Adrenal gland (tissue), 5 donors: Measurements from ENCODE around the gene MRPL57.
"Not testable (repeated sequence)": the region's sequence is repeated elsewhere in the genome, so short reads cannot be mapped to it uniquely, and the experiment has no call there.

Source experiments
- POLR2A ChIP-seq, 2 donors: fragments of 450-650 bp; IDR thresholded peaks; one replicate each; pipeline ENCODE4 v1.6.1; 2017; ENCODE audit warnings: antibody characterized with exemption in 2 of 2, mild to moderate bottlenecking in 2 of 2, moderate library complexity in 1 of 2
- TF ChIP-seq, protein P1 (sequence below), 6 experiments: fragments of 450-650 bp in 4 of 6; fragments of 200-600 bp in 2 of 6; sonication (generic) in 1 of 6; IDR thresholded peaks; 1 replicate in 5 of 6; 2 replicates in 1 of 6; pipeline versions ENCODE4 v1.5.1 to v1.8.0; 2016 to 2021; ENCODE audit warnings: antibody characterized with exemption in 6 of 6, mild to moderate bottlenecking in 2 of 6, moderate library complexity in 1 of 6
- donor health status: DM: no; HTN: no; CAD: no.

GRCh38 chr13:21197606-21198225 is 21.3 kb downstream of the MRPL57 start:
- TF ChIP-seq, protein P1, sequence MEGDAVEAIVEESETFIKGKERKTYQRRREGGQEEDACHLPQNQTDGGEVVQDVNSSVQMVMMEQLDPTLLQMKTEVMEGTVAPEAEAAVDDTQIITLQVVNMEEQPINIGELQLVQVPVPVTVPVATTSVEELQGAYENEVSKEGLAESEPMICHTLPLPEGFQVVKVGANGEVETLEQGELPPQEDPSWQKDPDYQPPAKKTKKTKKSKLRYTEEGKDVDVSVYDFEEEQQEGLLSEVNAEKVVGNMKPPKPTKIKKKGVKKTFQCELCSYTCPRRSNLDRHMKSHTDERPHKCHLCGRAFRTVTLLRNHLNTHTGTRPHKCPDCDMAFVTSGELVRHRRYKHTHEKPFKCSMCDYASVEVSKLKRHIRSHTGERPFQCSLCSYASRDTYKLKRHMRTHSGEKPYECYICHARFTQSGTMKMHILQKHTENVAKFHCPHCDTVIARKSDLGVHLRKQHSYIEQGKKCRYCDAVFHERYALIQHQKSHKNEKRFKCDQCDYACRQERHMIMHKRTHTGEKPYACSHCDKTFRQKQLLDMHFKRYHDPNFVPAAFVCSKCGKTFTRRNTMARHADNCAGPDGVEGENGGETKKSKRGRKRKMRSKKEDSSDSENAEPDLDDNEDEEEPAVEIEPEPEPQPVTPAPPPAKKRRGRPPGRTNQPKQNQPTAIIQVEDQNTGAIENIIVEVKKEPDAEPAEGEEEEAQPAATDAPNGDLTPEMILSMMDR (IDR thresholded peaks at IDR 0.05), result not testable (repeated sequence)
- not testable (repeated sequence) for TF ChIP-seq POLR2A (IDR thresholded peaks at IDR 0.05)
